OCI-LY3 (cell line): ENCODE results near the gene SLC12A5.

Experiments
- CTCF ChIP-seq: fragments of 200-600, 300-600 bp; sonication (generic); IDR thresholded peaks from 2 replicates; pipeline ENCODE4 v1.5.1; 2014; ENCODE audit warnings: antibody characterized with exemption, low read length, low read depth
- EZH2phosphoT487 ChIP-seq: fragments of 200-600 bp; shearing (Covaris generic); IDR thresholded peaks from 2 replicates; pipeline ENCODE4 v1.6.1; 2018; ENCODE audit warnings: antibody characterized with exemption, mixed run types, low read depth

- TF ChIP-seq CTCF (no peak), EZH2phosphoT487 (no peak)
Measured at GRCh38 chr20:46100988-46101387, 72.0 kb downstream of the SLC12A5 start.
